GM12891 (cell line): Measurements from ENCODE around the gene RMI2.

Source experiments
- POLR2A ChIP-seq: IDR thresholded peaks from 2 replicates; pipeline ENCODE4 v1.6.1; 2011; ENCODE audit warnings: low read depth, low read length, control low read depth
- POLR2AphosphoS5 ChIP-seq: IDR thresholded peaks from 2 replicates; pipeline ENCODE4 v1.6.1; 2011; ENCODE audit warnings: low read depth, low read length, control low read depth
- SPI1 ChIP-seq: IDR thresholded peaks from 2 replicates; pipeline ENCODE4 v1.6.1; 2011; ENCODE audit warnings: low read depth, low read length, control low read depth
- TAF1 ChIP-seq: IDR thresholded peaks from 2 replicates; pipeline ENCODE4 v1.6.1; 2011; ENCODE audit warnings: low read depth, low read length, control low read depth

DNA sequence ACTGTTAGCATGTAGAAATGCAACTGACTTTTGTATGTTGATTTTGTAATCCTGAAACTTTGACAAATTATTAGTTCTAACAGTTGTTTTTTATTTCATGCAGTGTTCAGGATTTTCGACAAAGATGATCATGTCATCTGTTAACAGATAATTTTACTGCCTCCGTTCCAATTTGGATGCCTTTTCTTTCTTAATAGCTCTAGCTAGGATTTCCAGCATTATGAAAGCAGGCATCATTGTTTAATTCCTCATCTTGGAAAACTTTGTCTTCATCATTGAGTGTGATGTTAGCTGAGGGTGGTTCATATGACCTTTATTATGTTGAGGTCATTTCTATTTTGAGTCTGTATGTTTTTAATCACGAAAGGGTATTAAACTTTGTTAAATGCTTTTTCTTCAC lies 31.9 kb downstream of the RMI2 start:
- TF ChIP-seq TAF1 = no peak
- TF ChIP-seq POLR2AphosphoS5 = no peak
- no peak for TF ChIP-seq POLR2A
- no peak for TF ChIP-seq SPI1
